ENCODE data around the gene PLVAP.
"Not testable (repeated sequence)": the region's sequence is repeated elsewhere in the genome, so short reads cannot be mapped to it uniquely, and the experiment has no call there.

PLVAP gene

DNA sequence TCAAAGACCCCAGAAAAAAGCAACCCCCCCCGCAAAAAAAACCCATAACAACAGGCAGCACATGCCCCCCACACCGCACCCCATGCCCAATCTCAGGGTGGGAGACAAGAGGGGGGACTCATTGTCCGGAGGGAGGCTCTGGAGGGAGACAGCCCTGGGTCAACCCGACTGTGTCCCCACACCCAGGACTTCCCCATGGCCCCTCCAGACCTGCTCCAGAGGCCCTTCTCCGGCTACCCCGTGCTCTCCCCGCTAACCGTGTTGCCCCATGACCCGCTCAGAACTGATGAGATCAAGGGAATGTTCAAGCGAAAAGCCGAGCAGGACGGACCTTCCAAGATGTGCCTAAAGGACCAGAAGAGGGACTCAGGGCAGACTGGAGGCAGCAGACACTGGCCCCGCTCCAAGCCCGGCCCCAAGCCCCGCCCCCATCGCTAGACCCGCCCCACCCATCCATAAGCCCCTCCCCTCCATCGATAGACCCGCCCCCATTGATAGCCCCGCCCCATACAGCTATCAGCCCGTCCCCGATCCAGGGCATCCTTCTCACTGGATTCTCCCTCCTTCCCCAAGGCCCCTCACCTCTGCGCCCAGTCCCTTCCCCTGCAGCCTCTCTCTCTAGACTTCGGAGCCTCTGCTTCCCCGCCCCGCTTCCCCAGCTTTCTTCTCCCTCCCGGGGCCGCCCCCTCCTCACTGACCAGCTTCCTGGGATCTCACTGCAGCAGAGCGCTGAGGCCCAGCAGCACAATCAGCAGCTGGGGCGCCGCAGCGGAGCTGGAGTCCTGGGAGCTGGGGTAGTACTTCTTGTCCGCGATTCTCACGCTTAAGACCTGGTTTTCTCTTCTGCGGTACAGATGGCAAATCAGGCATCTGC, 26.1 kb upstream of the PLVAP start:
- DNase-seq (ENCODE audit: low read depth, low spot score), result no peak

- no peak for DNase-seq (ENCODE audit: low read depth, low spot score)
Measured at GRCh38 chr19:17401628-17402027, 24.5 kb upstream of the PLVAP start.

GRCh38 chr19:17398902-17399527, 21.9 kb upstream of the PLVAP start:
- DNase-seq (ENCODE audit: low read depth, low spot score), result no peak

DNA sequence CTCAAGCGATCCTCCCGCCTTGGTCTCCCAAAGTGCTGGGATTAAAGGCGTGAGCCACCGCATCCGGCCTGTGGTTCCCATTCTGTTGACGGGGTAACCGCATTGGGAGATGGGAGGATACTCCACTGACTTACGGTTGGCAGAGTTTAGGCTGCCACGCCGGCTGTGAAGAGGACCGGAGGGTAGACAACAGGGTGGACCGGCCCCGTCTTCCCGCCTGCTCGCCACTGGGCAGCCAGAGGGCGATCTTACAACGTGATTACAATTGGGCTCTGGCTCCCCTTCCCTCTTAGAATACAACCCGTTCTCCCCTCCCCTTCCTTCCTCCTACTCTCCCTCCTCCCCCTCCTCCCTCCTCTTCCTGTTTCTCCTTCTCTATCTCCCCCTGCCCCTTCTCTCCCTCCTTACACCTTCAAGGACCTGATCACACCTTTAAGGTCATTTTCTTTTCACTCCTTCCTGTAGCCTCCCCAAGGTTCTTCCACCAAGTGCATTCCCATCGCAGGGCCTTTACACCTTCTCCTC, 17.8 kb upstream of the PLVAP start:
- peak; percentile 72 for DNase-seq (ENCODE audit: low read depth, low spot score)

- DNase-seq (ENCODE audit: low read depth, low spot score), result no peak
Measured at GRCh38 chr19:17393914-17394313, 16.8 kb upstream of the PLVAP start, which contains the start of gene CCDC194. Gene CCDC194 (minus strand): TSS chr19:17394196. CDS start chr19:17394158, 38 bp downstream.

DNA sequence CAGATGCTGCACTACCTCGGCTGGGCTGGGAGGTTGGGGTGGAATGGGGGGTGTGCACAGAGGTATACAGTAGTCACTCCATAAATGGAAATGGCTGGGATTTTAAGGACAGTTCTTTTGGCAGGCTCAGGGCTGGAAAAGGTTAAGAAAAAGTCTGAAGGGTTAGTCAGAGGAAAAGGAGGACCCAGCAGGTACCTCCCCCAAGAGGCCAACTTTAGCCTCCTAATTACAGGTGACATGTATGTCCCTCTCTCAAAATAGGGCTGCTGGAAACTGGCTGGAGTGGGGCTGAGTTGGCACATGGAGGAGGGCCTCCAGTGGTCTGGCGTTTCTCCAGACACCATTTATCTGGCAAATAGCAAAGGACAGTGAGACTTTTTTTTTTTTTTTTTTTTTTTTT, 15.9 kb upstream of the PLVAP start:
- no peak for DNase-seq (ENCODE audit: low read depth, low spot score)

DNA sequence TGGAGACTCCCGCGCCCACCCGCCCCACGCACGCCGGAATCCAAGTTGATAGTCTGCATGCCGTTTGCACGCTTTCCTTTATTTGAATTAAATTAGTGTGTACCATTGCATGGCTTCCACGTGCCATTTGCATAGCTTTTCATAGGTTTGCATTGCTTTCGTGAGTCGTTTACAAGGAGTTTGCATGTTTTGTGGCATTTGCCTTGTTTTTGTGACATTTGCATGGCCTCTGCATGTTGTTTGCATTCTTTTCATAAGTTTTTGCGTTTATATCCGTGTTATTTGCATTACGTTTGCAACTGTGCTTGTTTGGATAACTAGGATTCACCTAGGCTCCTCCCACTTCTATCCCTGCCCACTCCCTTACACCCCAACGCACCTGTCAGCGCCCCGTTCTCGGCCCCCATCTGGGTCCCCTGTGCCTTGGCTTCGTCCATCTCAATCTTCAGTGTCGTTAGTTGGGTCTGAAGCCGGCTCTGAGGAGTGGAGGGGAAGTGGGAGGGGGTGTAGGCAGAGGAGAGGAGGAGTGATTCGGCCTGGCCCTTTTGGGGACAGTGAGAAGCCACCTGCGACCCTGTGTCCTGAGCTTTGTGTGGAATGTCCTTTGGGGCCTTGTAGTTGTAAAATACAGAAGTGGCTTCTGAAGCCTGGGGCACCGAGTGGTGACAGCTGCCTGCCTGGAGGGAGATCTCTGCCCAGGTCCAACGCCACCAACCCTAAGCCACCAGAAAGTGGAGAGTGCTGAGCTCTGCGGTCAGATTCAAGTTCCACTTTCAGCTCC, 14.4 kb upstream of the PLVAP start:
- no peak for DNase-seq (ENCODE audit: low read depth, low spot score)

GRCh38 chr19:17390665-17391370, 13.7 kb upstream of the PLVAP start:
- peak; percentile 98 for DNase-seq (ENCODE audit: low read depth, low spot score)

GRCh38 chr19:17389957-17390664, 13.0 kb upstream of the PLVAP start:
- DNase-seq (ENCODE audit: low read depth, low spot score), result peak; percentile 37

DNA sequence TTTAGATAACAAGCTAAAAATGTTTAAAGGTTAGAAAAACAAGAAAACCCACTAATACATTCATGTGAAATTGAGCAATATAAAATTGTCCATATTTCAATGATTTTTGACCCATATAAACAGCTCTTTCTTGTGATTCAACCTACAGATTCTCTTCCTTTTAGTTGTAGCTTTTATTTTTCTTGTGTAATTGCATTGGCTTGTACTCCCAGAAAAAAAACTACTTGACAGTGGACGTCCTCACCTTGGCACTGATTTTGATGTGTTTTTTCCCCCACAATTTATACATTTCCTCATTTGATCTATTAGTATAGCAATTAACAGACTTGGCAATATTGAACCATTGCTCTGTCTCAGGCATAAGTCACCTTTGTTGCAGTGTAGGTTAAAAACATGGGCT, 12.1 kb upstream of the PLVAP start:
- DNase-seq (ENCODE audit: low read depth, low spot score), result no peak

DNA sequence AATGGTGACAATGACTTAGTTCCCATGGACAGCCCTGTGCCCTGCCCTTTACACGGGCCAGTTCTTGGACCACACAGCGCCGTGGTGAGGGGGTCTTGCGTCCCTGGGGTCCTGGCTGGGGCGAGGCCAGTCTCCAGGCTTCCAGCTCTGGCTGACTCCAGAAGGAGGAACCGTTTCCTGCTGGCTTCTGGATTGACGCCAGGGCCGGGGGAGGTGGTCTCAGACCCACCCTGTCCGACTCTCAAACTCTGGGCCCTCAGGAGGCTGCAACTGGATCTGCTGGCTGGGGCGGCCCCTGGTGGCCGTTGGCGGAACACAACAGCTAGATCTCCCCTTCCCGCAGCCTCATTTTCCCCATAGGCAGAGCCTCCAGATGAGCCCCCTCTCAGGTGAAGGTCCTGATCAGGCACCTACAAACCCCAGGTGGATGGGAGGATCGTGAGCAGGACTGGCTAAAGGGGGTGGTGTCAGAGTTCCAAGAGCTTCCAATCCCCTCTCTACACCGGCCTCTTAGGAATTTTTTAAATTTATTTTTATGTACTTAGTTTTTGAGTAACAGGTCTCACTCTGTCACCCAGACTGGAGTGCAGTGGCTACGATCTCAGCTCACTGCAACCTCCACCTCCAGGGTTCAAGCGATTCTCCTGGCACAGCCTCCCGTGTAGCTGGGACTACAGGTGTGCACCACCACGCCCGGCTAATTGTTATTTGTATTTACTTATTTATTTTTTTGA, 8.9 kb upstream of the PLVAP start:
- peak; percentile 75 for DNase-seq (ENCODE audit: low read depth, low spot score)

DNA sequence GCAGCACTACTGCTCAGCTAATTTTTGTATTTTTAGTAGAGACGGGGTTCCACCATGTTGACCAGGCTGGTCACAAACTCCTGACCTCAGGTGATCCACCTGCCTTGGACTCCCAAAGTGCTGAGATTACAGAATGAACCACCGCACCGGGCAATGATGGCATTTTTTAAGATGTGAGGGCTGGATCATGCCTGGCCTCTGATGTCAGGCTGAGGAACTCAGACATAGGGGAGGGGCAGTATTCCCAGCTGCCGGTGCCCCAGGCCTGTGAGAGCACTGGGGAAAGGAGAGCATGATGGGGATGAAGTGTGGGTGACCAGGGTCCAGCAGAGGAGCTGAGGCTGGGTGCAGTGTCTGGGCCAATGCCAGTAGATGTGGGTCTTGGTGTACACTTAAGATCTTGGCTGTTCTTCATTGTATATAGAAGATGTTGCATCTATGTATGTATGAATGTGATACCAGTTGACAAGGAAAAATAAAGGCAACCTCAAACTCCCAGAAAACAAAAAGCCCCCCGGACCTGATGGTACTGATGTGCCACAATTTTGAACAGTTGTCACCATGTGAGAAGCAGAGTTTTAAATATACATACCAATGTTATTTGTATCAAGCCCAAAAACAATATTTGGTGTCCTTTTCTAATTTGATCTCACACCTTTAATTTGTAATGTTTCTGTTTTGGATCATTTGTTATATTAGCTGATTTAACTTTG, 3.4 kb upstream of the PLVAP start:
- DNase-seq (ENCODE audit: low read depth, low spot score), result no peak

DNA sequence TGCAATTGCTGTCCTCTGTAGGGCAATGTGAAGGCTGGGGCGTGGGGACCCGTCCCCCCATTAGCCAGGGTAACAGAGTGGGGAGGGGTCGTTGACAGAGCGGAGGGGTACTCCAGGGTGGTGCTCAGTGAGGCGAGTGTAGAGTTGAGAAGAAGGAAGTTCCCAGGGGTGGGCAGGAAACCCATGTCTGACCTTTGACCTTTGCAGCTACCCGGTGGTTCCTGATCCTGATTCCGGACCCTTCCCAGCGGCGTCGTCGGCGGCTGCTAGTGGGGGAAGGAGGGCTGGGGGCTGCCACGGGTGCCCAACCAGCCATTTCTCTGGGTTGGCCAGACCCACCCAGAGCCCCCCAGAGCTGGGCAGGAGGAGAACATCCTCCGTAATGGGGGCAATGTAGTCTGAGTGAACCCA, 2.1 kb upstream of the PLVAP start:
- no peak for DNase-seq (ENCODE audit: low read depth, low spot score)

GRCh38 chr19:17378271-17378670, 1.1 kb upstream of the PLVAP start:
- DNase-seq (ENCODE audit: low read depth, low spot score), result no peak

- DNase-seq (ENCODE audit: low read depth, low spot score), result no peak
Measured at GRCh38 chr19:17370026-17370587, 7.0 kb downstream of the PLVAP start.

- no peak for DNase-seq (ENCODE audit: low read depth, low spot score)
Measured at GRCh38 chr19:17365361-17365760, 11.8 kb downstream of the PLVAP start.

DNA sequence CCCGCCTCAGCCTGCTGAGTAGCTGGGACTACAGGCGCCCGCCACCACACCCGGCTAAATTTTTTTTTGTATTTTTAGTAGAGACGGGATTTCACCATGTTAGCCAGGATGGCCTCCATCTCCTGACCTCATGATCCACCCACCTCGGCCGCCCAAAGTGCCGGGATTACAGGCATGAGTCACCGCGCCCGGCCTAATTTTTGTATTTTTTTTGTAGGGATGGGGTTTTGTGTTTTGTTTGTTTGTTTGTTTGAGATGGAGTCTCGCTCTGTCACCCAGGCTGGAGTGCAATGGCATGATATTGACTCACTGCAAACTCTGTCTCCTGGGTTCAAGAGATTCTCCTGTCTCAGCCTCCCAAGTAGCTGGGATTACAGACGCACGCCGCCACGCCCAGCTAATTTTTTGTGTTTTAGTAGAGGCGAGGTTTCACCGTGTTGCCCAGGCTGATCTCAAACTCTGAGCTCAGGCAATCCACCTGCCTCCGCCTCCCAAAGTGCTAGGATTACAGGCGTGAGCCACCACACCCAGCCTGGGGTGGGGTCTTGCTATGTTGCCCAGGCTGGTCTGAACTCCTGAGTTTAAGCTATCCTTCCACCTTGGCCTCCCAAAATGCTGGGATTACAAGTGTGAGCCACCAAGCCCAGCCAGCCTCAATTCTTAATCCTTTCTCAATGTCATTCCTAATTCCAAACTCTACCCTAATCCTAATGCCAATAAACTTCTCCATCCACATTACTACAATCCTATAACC, 13.1 kb downstream of the PLVAP start:
- DNase-seq (ENCODE audit: low read depth, low spot score), result not testable (repeated sequence)
